ENCODE data around the gene PTPRM. TPM values are rescaled to one million over a fixed set of nuclear protein-coding genes. Genes with fewer than 3 reads are reported as not detected.

Gene PTPRM
- total RNA-seq, 1 experiment from 2014 or later, result 11.1 TPM

- CTCF ChIA-PET, result no interaction called here
These were observed 182.4 kb downstream of the PTPRM start for GRCh38 chr18:7749510-7749981.

DNA sequence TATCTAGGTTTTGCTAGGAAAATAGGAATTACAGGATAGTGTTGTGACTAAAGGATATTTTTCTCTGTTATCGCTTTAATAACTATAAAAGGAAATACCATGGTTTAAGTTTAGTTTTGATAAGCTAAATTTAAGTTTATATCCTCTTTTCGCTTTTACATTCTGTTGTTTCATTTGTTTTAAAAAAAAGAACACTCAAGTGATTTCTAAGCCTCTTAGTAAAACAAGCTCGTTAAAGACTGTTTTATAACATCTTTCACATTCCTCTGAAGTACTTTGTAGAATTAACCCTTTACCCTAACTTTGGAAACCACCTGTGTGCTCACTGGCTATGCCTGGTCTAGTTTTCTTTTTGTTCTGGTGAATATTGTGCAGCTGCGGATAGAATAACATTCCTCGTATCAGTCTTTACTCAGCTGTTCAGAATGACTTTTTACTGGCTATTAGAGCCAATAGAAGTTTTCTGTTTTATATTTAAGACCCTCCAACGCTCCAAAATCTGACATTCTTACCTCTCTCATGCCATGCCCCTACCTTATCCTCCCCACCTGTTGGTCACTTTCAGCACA is 183.1 kb downstream of the PTPRM start:
- H3K27me3 Mint-ChIP-seq (ENCODE audit: low read depth), result no peaks in the 10 kb centered on the region
- ATAC-seq (no peak), DNase-seq (ENCODE audit: low spot score) (no peak)
- H3K27ac Mint-ChIP-seq, result no peak overlapping the region
- H3K9me3 Mint-ChIP-seq, result peaks cover 18% of the 10 kb centered on the region
- TF ChIP-seq MAX (CRISPR knock-in tag; IDR thresholded peaks at IDR 0.05), result no peak
- TF ChIP-seq ZNF416 (CRISPR knock-in tag; IDR thresholded peaks at IDR 0.05), result no peak
- no peak for TF ChIP-seq GTF2I (CRISPR knock-in tag; conservative IDR thresholded peaks at IDR 0.05)
- TF ChIP-seq EMX1 (CRISPR knock-in tag; IDR thresholded peaks at IDR 0.05), result no peak
- no peak for TF ChIP-seq OVOL2 (CRISPR knock-in tag; IDR thresholded peaks at IDR 0.05; ENCODE audit: borderline replicate concordance)
- TF ChIP-seq RORB (CRISPR knock-in tag; IDR thresholded peaks at IDR 0.05), result no peak
- TF ChIP-seq SOX15 (CRISPR knock-in tag; IDR thresholded peaks at IDR 0.05), result no peak
- TF ChIP-seq ZNF671 (CRISPR knock-in tag; IDR thresholded peaks at IDR 0.05), result no peak
- TF ChIP-seq CDX4 (CRISPR knock-in tag; IDR thresholded peaks at IDR 0.05; ENCODE audit: borderline replicate concordance), result no peak
- TF ChIP-seq NFE2L1 (CRISPR knock-in tag; IDR thresholded peaks at IDR 0.05), result no peak
- H3K36me3 Mint-ChIP-seq, result peaks cover 20% of the 10 kb centered on the region
- H3K4me1 Mint-ChIP-seq, result peaks cover 38% of the 10 kb centered on the region
- ChIA-PET POLR2A (no interaction called here), CTCF (no interaction called here)
- H3K4me3 Mint-ChIP-seq, result no peak overlapping the region

More at GRCh38 chr18:7749510-7749981, 182.4 kb downstream of the PTPRM start:
- Mint-ChIP-seq H3K4me3 (no peak overlapping the region), H3K27me3 (ENCODE audit: low read depth) (no peaks in the 10 kb centered on the region), H3K27ac (no peak overlapping the region), H3K9me3 (peaks cover 21% of the 10 kb centered on the region), H3K4me1 (peaks cover 32% of the 10 kb centered on the region), H3K36me3 (peaks cover 23% of the 10 kb centered on the region)
- no peak for TF ChIP-seq ZNF281 (CRISPR knock-in tag; IDR thresholded peaks at IDR 0.05)
- no peak for TF ChIP-seq TCF7 (CRISPR knock-in tag; IDR thresholded peaks at IDR 0.05; ENCODE audit: low read depth)
- TF ChIP-seq, protein P1, sequence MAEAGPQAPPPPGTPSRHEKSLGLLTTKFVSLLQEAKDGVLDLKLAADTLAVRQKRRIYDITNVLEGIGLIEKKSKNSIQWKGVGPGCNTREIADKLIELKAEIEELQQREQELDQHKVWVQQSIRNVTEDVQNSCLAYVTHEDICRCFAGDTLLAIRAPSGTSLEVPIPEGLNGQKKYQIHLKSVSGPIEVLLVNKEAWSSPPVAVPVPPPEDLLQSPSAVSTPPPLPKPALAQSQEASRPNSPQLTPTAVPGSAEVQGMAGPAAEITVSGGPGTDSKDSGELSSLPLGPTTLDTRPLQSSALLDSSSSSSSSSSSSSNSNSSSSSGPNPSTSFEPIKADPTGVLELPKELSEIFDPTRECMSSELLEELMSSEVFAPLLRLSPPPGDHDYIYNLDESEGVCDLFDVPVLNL (CRISPR knock-in tag; IDR thresholded peaks at IDR 0.05; ENCODE audit: borderline replicate concordance, low read depth), result no peak
- POLR2A ChIA-PET, result no interaction called here
- peak; percentile 48; the same call in 1 of the 2 replicates for ATAC-seq
- DNase-seq (ENCODE audit: low spot score), result no peak

DNA sequence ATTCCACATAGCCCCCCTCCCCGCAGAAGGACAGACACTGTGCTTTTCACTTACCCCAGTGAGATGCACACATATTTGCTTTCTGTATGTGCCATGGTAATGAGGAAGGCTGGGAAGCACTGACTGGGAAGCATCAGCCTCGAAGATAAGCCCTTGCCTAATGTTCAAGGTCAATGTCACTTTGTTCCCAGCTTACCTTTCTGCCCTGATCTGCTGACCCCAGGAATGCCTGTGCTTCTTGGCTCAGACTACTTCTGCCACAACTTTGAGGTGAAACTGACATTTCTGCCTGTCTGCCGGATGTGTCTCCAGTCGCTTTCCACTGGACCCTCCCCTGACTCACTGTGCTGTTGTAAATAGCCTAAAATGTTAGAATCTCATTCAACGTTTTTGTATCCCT is 183.8 kb downstream of the PTPRM start:
- no peak for DNase-seq (ENCODE audit: low spot score)
- H3K27ac Mint-ChIP-seq, result peak overlapping the region; percentile 14; the same call in 1 of the 2 replicates
- ChIA-PET POLR2A (no interaction called here), CTCF (no interaction called here)
- H3K36me3 Mint-ChIP-seq, result peaks cover 12% of the 10 kb centered on the region
- H3K4me1 Mint-ChIP-seq, result peaks cover 42% of the 10 kb centered on the region
- H3K4me3 Mint-ChIP-seq, result no peak overlapping the region
- no peaks in the 10 kb centered on the region for H3K27me3 Mint-ChIP-seq (ENCODE audit: low read depth)
- no peak for ATAC-seq
- H3K9me3 Mint-ChIP-seq, result peaks cover 10% of the 10 kb centered on the region
- TF ChIP-seq IRF2 (CRISPR knock-in tag; IDR thresholded peaks at IDR 0.05; ENCODE audit: borderline replicate concordance, low read depth), result no peak
- TF ChIP-seq ZBTB43 (CRISPR knock-in tag; IDR thresholded peaks at IDR 0.05), result no peak
- TF ChIP-seq ZNF121 (CRISPR knock-in tag; IDR thresholded peaks at IDR 0.05), result no peak
- no peak for TF ChIP-seq PREB (CRISPR knock-in tag; IDR thresholded peaks at IDR 0.05; ENCODE audit: borderline replicate concordance)
- TF ChIP-seq FOXP1 (CRISPR knock-in tag; IDR thresholded peaks at IDR 0.05; ENCODE audit: borderline replicate concordance), result no peak
- TF ChIP-seq NFYB (CRISPR knock-in tag; conservative IDR thresholded peaks at IDR 0.05; ENCODE audit: low read depth), result no peak
- TF ChIP-seq NR3C1 (CRISPR knock-in tag; conservative IDR thresholded peaks at IDR 0.05; ENCODE audit: low read depth), result no peak
- no peak for TF ChIP-seq SMAD4 (CRISPR knock-in tag; IDR thresholded peaks at IDR 0.05)
- TF ChIP-seq CBFB (CRISPR knock-in tag; IDR thresholded peaks at IDR 0.05; ENCODE audit: low read depth), result no peak
- no peak for TF ChIP-seq CREB1 (CRISPR knock-in tag; IDR thresholded peaks at IDR 0.05)
- no peak for TF ChIP-seq TEAD4 (CRISPR knock-in tag; IDR thresholded peaks at IDR 0.05)
- no peak for TF ChIP-seq SP1 (CRISPR knock-in tag; conservative IDR thresholded peaks at IDR 0.05)
